C4-2B (cell line): ENCODE results near the gene RALA.

ENCODE experiments used
- H3K27ac ChIP-seq: fragments of 450-650 bp; 2 replicates; pipeline ENCODE4 v1.5.1; 2017
- CTCF ChIP-seq: fragments of 450-650 bp; conservative IDR thresholded peaks from 2 replicates; pipeline ENCODE4 v1.5.1; 2017; ENCODE audit warnings: mild to moderate bottlenecking
- ZFX ChIP-seq: fragments of 450-650 bp; IDR thresholded peaks from 2 replicates; pipeline ENCODE4 v1.6.1; 2017

The RALA gene

GRCh38 chr7:39621784-39622411 lies 1.5 kb upstream of the RALA start:
- no peak for TF ChIP-seq CTCF
- no peak for TF ChIP-seq ZFX

GRCh38 chr7:39622609-39623008 lies 763 bp upstream of the RALA start:
- no peak for TF ChIP-seq CTCF
- no peak for TF ChIP-seq ZFX
- peak overlapping the region; percentile 92 for H3K27ac ChIP-seq

More at GRCh38 chr7:39621784-39622411, 1.5 kb upstream of the RALA start:
- no peak overlapping the region for H3K27ac ChIP-seq

- no peak for TF ChIP-seq ZFX
- no peak for TF ChIP-seq CTCF
- peak overlapping the region; percentile 92 for H3K27ac ChIP-seq
Measured at GRCh38 chr7:39623732-39624441, 515 bp downstream of the RALA start.

- peak overlapping the region; percentile 92 for H3K27ac ChIP-seq
- TF ChIP-seq ZFX (no peak), CTCF (no peak; the same call in 1 of the 2 replicates)
Measured at GRCh38 chr7:39624442-39624807, 1.1 kb downstream of the RALA start.

- no peak overlapping the region for H3K27ac ChIP-seq
Measured at GRCh38 chr7:39624935-39625694, 1.7 kb downstream of the RALA start.

GRCh38 chr7:39631736-39632308 lies 8.4 kb downstream of the RALA start:
- TF ChIP-seq CTCF, result no peak
- no peak for TF ChIP-seq ZFX
- no peak overlapping the region for H3K27ac ChIP-seq

More at GRCh38 chr7:39624935-39625694, 1.7 kb downstream of the RALA start:
- TF ChIP-seq ZFX (no peak), CTCF (no peak)
